T-cell (primary cell): Measurements from ENCODE around the gene PFKFB3. TPM values are rescaled to one million over a fixed set of nuclear protein-coding genes. Genes with fewer than 3 reads are reported as not detected.
"Not testable (repeated sequence)": the region's sequence is repeated elsewhere in the genome, so short reads cannot be mapped to it uniquely, and the experiment has no call there.

Experiments used
- ATAC-seq, 4 experiments: fragments of 200-7000 bp in 3 of 4; fragments of 150-1000 bp in 1 of 4; cut with Tn5 transposase; replicated peaks in 1 of 4; 1 replicate in 3 of 4; 2 replicates in 1 of 4; pipeline ENCODE4 v1.10.0; 2021; ENCODE audit warnings: moderate library complexity in 3 of 4, mild to moderate bottlenecking in 2 of 4, moderate number of reproducible peaks in 1 of 4
- CTCF ChIA-PET, 2 donors: fragments of 300-600 bp; sonication (Branson Sonifier 250); formaldehyde crosslinking; loops; one replicate each; lab custom pipeline; 2022; ENCODE audit warnings: antibody characterized with exemption in 2 of 2; lab: Charles Lee
- POLR2A ChIA-PET, 2 donors: fragments of 300-600 bp; sonication (Branson Sonifier 250); formaldehyde crosslinking; loops; one replicate each; lab custom pipeline; 2022; ENCODE audit warnings: antibody characterized with exemption in 2 of 2; lab: Charles Lee
- DNase-seq, 35 experiments: peaks; one replicate each; pipeline versions ENCODE4 v3.0.0 to v3.0.0-alpha.2; 2013 to 2023
- H3K27ac ChIP-seq: one replicate; pipeline ENCODE4 v1.5.1; 2013; ENCODE audit warnings: low read length
- H3K27me3 ChIP-seq, 2 experiments: replicated peaks in 1 of 2; 1 replicate in 1 of 2; 2 replicates in 1 of 2; pipeline versions ENCODE4 v1.6.1 to v1.7.0; 2013; ENCODE audit warnings: low read length in 1 of 2, mixed read lengths in 1 of 2; ENCODE audit not compliant: control insufficient read depth in 2 of 2, insufficient read depth in 2 of 2; ENCODE audit errors: extremely low read depth in 1 of 2
- H3K36me3 ChIP-seq, 2 donors: 1 replicate in 1 of 2; 2 replicates in 1 of 2; pipeline versions ENCODE4 v1.6.1 to v1.7.0; 2013; ENCODE audit warnings: low read length in 1 of 2; ENCODE audit not compliant: control insufficient read depth in 2 of 2, insufficient read depth in 1 of 2; ENCODE audit errors: extremely low read depth in 1 of 2
- H3K4me1 ChIP-seq, 2 experiments: 1 replicate in 1 of 2; 2 replicates in 1 of 2; pipeline versions ENCODE4 v1.6.1 to v1.7.0; 2013; ENCODE audit warnings: low read length in 2 of 2, mixed read lengths in 1 of 2; ENCODE audit not compliant: insufficient read depth in 2 of 2, control insufficient read depth in 1 of 2; ENCODE audit errors: extremely low read depth in 1 of 2
- H3K4me3 ChIP-seq, 2 donors: 1 replicate in 1 of 2; 2 replicates in 1 of 2; pipeline versions ENCODE4 v1.5.1 to v1.7.0; 2013; ENCODE audit warnings: mild to moderate bottlenecking in 2 of 2, low read length in 1 of 2, moderate library complexity in 1 of 2; ENCODE audit not compliant: control insufficient read depth in 1 of 2; ENCODE audit errors: extremely low read depth in 1 of 2
- H3K9me3 ChIP-seq: 2 replicates; pipeline ENCODE4 v1.7.0; 2013
- H3K27ac Mint-ChIP-seq, 2 donors: one replicate each; pipeline ENCODE4 v1.8.0; 2020 to 2021; ENCODE audit warnings: mild to moderate bottlenecking in 2 of 2, mixed read lengths in 2 of 2
- H3K27me3 Mint-ChIP-seq, 2 donors: one replicate each; pipeline ENCODE4 v1.8.0; 2021 to 2022; ENCODE audit warnings: mixed read lengths in 2 of 2
- H3K36me3 Mint-ChIP-seq: one replicate; pipeline ENCODE4 v1.8.0; 2021; ENCODE audit warnings: mixed read lengths
- H3K4me1 Mint-ChIP-seq, 3 donors: one replicate each; pipeline ENCODE4 v1.8.0; 2020 to 2022; ENCODE audit warnings: mixed read lengths in 3 of 3, mild to moderate bottlenecking in 1 of 3
- H3K4me3 Mint-ChIP-seq, 3 donors: one replicate each; pipeline ENCODE4 v1.8.0; 2020 to 2022; ENCODE audit warnings: mild to moderate bottlenecking in 3 of 3, mixed read lengths in 3 of 3, moderate library complexity in 3 of 3
- H3K9me3 Mint-ChIP-seq, 3 donors: one replicate each; pipeline ENCODE4 v1.8.0; 2020 to 2022; ENCODE audit warnings: mixed read lengths in 3 of 3
- WGBS: methylation state at CpG from one replicate; pipeline ENCODE4 v1.1.5; 2013; ENCODE audit warnings: missing lambda C conversion rate; ENCODE audit not compliant: insufficient coverage; 5-methylcytosine and 5-hydroxymethylcytosine counted together
- total RNA-seq, 35 experiments: library from RNA in 6 of 35; stranded (reverse) in 6 of 35; fragments of 120-200 nt in 1 of 35; gene quantifications; one replicate each; pipeline versions ENCODE4 v1.2.1 to v1.2.4 and lab custom pipeline; 2013 to 2026

The PFKFB3 gene
- total RNA-seq, 5 donors from 2014 or later (not counting 1 experiment from before 2014, with no cell fraction given): 48.7 to 99.2 (median 93.9) TPM

GRCh38 chr10:6240254-6240653 lies 37.5 kb downstream of the PFKFB3 start:
- Histone ChIP-seq H3K4me3 (no peak overlapping the region), H3K27ac (no peak overlapping the region), H3K27me3 (no peaks in the 10 kb centered on the region), H3K36me3 (peaks cover 0 to 3% of the 10 kb centered on the region in 2 donors), H3K4me1 (peaks cover 0 to 6% of the 10 kb centered on the region in 2 experiments), H3K9me3 (no peaks in the 10 kb centered on the region)
- peaks cover 35% of the 10 kb centered on the region for H3K36me3 Mint-ChIP-seq
- POLR2A ChIA-PET: interaction anchor here in 1 of 2 donors (0.7 kb wide), 1 partner anchor 346 kb away, joined by 3 read pairs; no protein-coding TSS in a partner anchor
- 92% methylated on average over 12 of the region's 16 CpGs for WGBS
- CTCF ChIA-PET: no interaction called here
- H3K4me3 Mint-ChIP-seq: no peak overlapping the region
- peaks cover 10 to 25% (median 24%) of the 10 kb centered on the region in 3 donors for H3K4me1 Mint-ChIP-seq
- H3K27ac Mint-ChIP-seq: no peak overlapping the region
- ATAC-seq (no peak), DNase-seq (no peak)
- H3K27me3 Mint-ChIP-seq: no peaks in the 10 kb centered on the region
- no peaks in the 10 kb centered on the region for H3K9me3 Mint-ChIP-seq

GRCh38 chr10:6242089-6242488 lies 39.4 kb downstream of the PFKFB3 start:
- Mint-ChIP-seq H3K4me1 (peaks cover 8 to 24% (median 23%) of the 10 kb centered on the region in 3 donors), H3K27me3 (no peaks in the 10 kb centered on the region), H3K27ac (no peak overlapping the region), H3K4me3 (no peak overlapping the region), H3K36me3 (peaks cover 23% of the 10 kb centered on the region), H3K9me3 (no peaks in the 10 kb centered on the region)
- H3K4me3 ChIP-seq: no peak overlapping the region
- WGBS: 81% methylated on average over 3 of the region's 6 CpGs
- no peaks in the 10 kb centered on the region for H3K9me3 ChIP-seq
- POLR2A ChIA-PET: interaction anchor here in 1 of 2 donors (0.6 kb wide), 1 partner anchor 273 kb away, joined by 5 read pairs; no protein-coding TSS in a partner anchor
- H3K4me1 ChIP-seq: peaks cover 0 to 6% of the 10 kb centered on the region in 2 experiments
- CTCF ChIA-PET: interaction anchor here in 1 of 2 donors (0.6 kb wide), 1 partner anchor 160 kb away, joined by 5 read pairs; no protein-coding TSS in a partner anchor
- ATAC-seq (no peak), DNase-seq (no peak)
- H3K27me3 ChIP-seq: no peaks in the 10 kb centered on the region
- H3K27ac ChIP-seq: no peak overlapping the region
- no peaks in the 10 kb centered on the region for H3K36me3 ChIP-seq

- Histone ChIP-seq H3K4me3 (no peak overlapping the region), H3K9me3 (no peaks in the 10 kb centered on the region), H3K27me3 (no peaks in the 10 kb centered on the region), H3K27ac (no peak overlapping the region), H3K4me1 (no peaks in the 10 kb centered on the region), H3K36me3 (no peaks in the 10 kb centered on the region)
- POLR2A ChIA-PET: interaction anchor here in 1 of 2 donors (0.5 kb wide), 1 partner anchor 296 kb away, joined by 3 read pairs; no protein-coding TSS in a partner anchor
- H3K27ac Mint-ChIP-seq: no peak overlapping the region
- peaks cover 0 to 11% (median 10%) of the 10 kb centered on the region in 3 donors for H3K4me1 Mint-ChIP-seq
- WGBS: 100% methylated on average over 1 of the region's 7 CpGs
- ATAC-seq (no peak), DNase-seq (no peak)
- no peak overlapping the region for H3K4me3 Mint-ChIP-seq
- no peaks in the 10 kb centered on the region for H3K27me3 Mint-ChIP-seq
- CTCF ChIA-PET: interaction anchor here in 1 of 2 donors (1.0 kb wide), 1 partner anchor 56 kb away, joined by 3 read pairs; no protein-coding TSS in a partner anchor
- peaks cover 16% of the 10 kb centered on the region for H3K36me3 Mint-ChIP-seq
- H3K9me3 Mint-ChIP-seq: no peaks in the 10 kb centered on the region
Observed at GRCh38 chr10:6244510-6244909, 41.8 kb downstream of the PFKFB3 start.

- ATAC-seq (no peak), DNase-seq (no peak)
- WGBS: 97% methylated on average over 8 of the region's 11 CpGs
- ChIA-PET CTCF (no interaction called here), POLR2A (no interaction called here)
- peaks cover 11% of the 10 kb centered on the region for H3K36me3 Mint-ChIP-seq
- Histone ChIP-seq H3K4me3 (no peak overlapping the region), H3K36me3 (no peaks in the 10 kb centered on the region), H3K4me1 (no peaks in the 10 kb centered on the region), H3K27me3 (no peaks in the 10 kb centered on the region), H3K9me3 (no peaks in the 10 kb centered on the region), H3K27ac (no peak overlapping the region)
- H3K4me1 Mint-ChIP-seq: no peaks in the 10 kb centered on the region
- H3K27me3 Mint-ChIP-seq: no peaks in the 10 kb centered on the region
- H3K27ac Mint-ChIP-seq: no peak overlapping the region
- no peaks in the 10 kb centered on the region for H3K9me3 Mint-ChIP-seq
- no peak overlapping the region for H3K4me3 Mint-ChIP-seq
Observed at GRCh38 chr10:6247041-6247712, 44.4 kb downstream of the PFKFB3 start.

GRCh38 chr10:6248908-6249307 lies 46.2 kb downstream of the PFKFB3 start:
- POLR2A ChIA-PET, H3K27me3 Mint-ChIP-seq, H3K4me1 ChIP-seq, H3K27ac Mint-ChIP-seq, ATAC-seq, H3K36me3 ChIP-seq, H3K4me1 Mint-ChIP-seq, DNase-seq, H3K27ac ChIP-seq, H3K4me3 Mint-ChIP-seq, H3K27me3 ChIP-seq, H3K4me3 ChIP-seq, H3K9me3 Mint-ChIP-seq, H3K9me3 ChIP-seq, H3K36me3 Mint-ChIP-seq: not testable (repeated sequence)
- WGBS: 92% methylated on average over 4 of the region's 8 CpGs
- CTCF ChIA-PET: interaction anchor here in 1 of 2 donors (0.6 kb wide), 1 partner anchor 153 kb away, joined by 3 read pairs; no protein-coding TSS in a partner anchor

GRCh38 chr10:6249698-6250097 lies 47.0 kb downstream of the PFKFB3 start:
- no peak overlapping the region for H3K4me3 ChIP-seq
- POLR2A ChIA-PET: no interaction called here
- Mint-ChIP-seq H3K4me1 (no peaks in the 10 kb centered on the region), H3K4me3 (no peak overlapping the region), H3K27ac (no peak overlapping the region), H3K9me3 (no peaks in the 10 kb centered on the region), H3K36me3 (peaks cover 3% of the 10 kb centered on the region), H3K27me3 (no peaks in the 10 kb centered on the region)
- no peaks in the 10 kb centered on the region for H3K36me3 ChIP-seq
- DNase-seq (no peak), ATAC-seq (no peak)
- no peaks in the 10 kb centered on the region for H3K9me3 ChIP-seq
- no peaks in the 10 kb centered on the region for H3K4me1 ChIP-seq
- WGBS: no CpG with 5 or more reads among the region's 1 CpG
- H3K27ac ChIP-seq: no peak overlapping the region
- CTCF ChIA-PET: no interaction called here
- H3K27me3 ChIP-seq: no peaks in the 10 kb centered on the region
